Measurements from ENCODE around the gene ADIG.
A peak's percentile ranks its signal among the peaks of the same experiment; 100 is the strongest.

The ADIG gene

GRCh38 chr20:38547288-38548085 is 33.5 kb upstream of the ADIG start:
- Histone ChIP-seq H4K20me1 (ENCODE audit: insufficient read depth, low read length) (no peaks in the 10 kb centered on the region; the same call in 1 of the 2 replicates), H3K27ac (ENCODE audit: low read length) (no peak overlapping the region), H3K4me2 (ENCODE audit: insufficient read depth, low read length) (no peak overlapping the region), H3K79me2 (ENCODE audit: insufficient read depth, low read length) (no peaks in the 10 kb centered on the region), H2AFZ (ENCODE audit: low read depth, low read length) (no peak overlapping the region), H3K27me3 (ENCODE audit: insufficient read depth, low read length, poor library complexity) (no peaks in the 10 kb centered on the region), H3K9me3 (ENCODE audit: insufficient read depth, low read length, severe bottlenecking) (no peaks in the 10 kb centered on the region), H3K36me3 (ENCODE audit: insufficient read depth, low read length) (peaks cover 95% of the 10 kb centered on the region), H3K4me3 (ENCODE audit: low read depth in 1 of 2, low read length in 2 of 2) (no peak overlapping the region), H3K4me1 (ENCODE audit: insufficient read depth, low read length) (no peaks in the 10 kb centered on the region), H3K9ac (ENCODE audit: low read depth, low read length) (no peak overlapping the region)
- DNase-seq (no peak), ATAC-seq (ENCODE audit: insufficient read depth, low read depth) (no peak)
- no peak for TF ChIP-seq EZH2 (IDR thresholded peaks at IDR 0.05; ENCODE audit: borderline replicate concordance, low read depth, low read length, severe bottlenecking)
- no peak for TF ChIP-seq CTCF (IDR thresholded peaks at IDR 0.05; ENCODE audit: borderline replicate concordance, extremely low read depth, low read length, poor library complexity, severe bottlenecking)

GRCh38 chr20:38548356-38549083 is 32.5 kb upstream of the ADIG start:
- Histone ChIP-seq H3K9me3 (ENCODE audit: insufficient read depth, low read length, severe bottlenecking) (no peaks in the 10 kb centered on the region), H3K9ac (ENCODE audit: low read depth, low read length) (no peak overlapping the region), H3K4me1 (ENCODE audit: insufficient read depth, low read length) (no peaks in the 10 kb centered on the region), H4K20me1 (ENCODE audit: insufficient read depth, low read length) (no peaks in the 10 kb centered on the region; the same call in 1 of the 2 replicates), H3K27me3 (ENCODE audit: insufficient read depth, low read length, poor library complexity) (no peaks in the 10 kb centered on the region), H3K27ac (ENCODE audit: low read length) (no peak overlapping the region), H3K36me3 (ENCODE audit: insufficient read depth, low read length) (peaks cover 95% of the 10 kb centered on the region), H3K4me3 (ENCODE audit: low read depth in 1 of 2, low read length in 2 of 2) (no peak overlapping the region), H3K4me2 (ENCODE audit: insufficient read depth, low read length) (no peak overlapping the region), H3K79me2 (ENCODE audit: insufficient read depth, low read length) (no peaks in the 10 kb centered on the region), H2AFZ (ENCODE audit: low read depth, low read length) (no peak overlapping the region)
- DNase-seq: no peak
- ATAC-seq (ENCODE audit: insufficient read depth, low read depth): no peak
- TF ChIP-seq CTCF (IDR thresholded peaks at IDR 0.05; ENCODE audit: borderline replicate concordance, extremely low read depth, low read length, poor library complexity, severe bottlenecking): no peak
- TF ChIP-seq EZH2 (IDR thresholded peaks at IDR 0.05; ENCODE audit: borderline replicate concordance, low read depth, low read length, severe bottlenecking): no peak

GRCh38 chr20:38550274-38550673 is 30.7 kb upstream of the ADIG start:
- no peak for TF ChIP-seq EZH2 (IDR thresholded peaks at IDR 0.05; ENCODE audit: borderline replicate concordance, low read depth, low read length, severe bottlenecking)
- TF ChIP-seq CTCF (IDR thresholded peaks at IDR 0.05; ENCODE audit: borderline replicate concordance, extremely low read depth, low read length, poor library complexity, severe bottlenecking): peak; percentile 51
- Histone ChIP-seq H2AFZ (ENCODE audit: low read depth, low read length) (no peak overlapping the region), H3K9me3 (ENCODE audit: insufficient read depth, low read length, severe bottlenecking) (no peaks in the 10 kb centered on the region), H3K27ac (ENCODE audit: low read length) (no peak overlapping the region), H3K36me3 (ENCODE audit: insufficient read depth, low read length) (peaks cover 95% of the 10 kb centered on the region), H3K9ac (ENCODE audit: low read depth, low read length) (no peak overlapping the region), H3K4me3 (ENCODE audit: low read depth in 1 of 2, low read length in 2 of 2) (no peak overlapping the region), H3K79me2 (ENCODE audit: insufficient read depth, low read length) (no peaks in the 10 kb centered on the region), H3K27me3 (ENCODE audit: insufficient read depth, low read length, poor library complexity) (no peaks in the 10 kb centered on the region), H4K20me1 (ENCODE audit: insufficient read depth, low read length) (no peaks in the 10 kb centered on the region), H3K4me2 (ENCODE audit: insufficient read depth, low read length) (no peak overlapping the region), H3K4me1 (ENCODE audit: insufficient read depth, low read length) (no peaks in the 10 kb centered on the region)
- DNase-seq (no peak), ATAC-seq (ENCODE audit: insufficient read depth, low read depth) (peak; percentile 67; the same call in 2 of the 3 replicates)

All from DND-41 (cell line).